ENCODE results near the gene LRMDA. TPM values are rescaled to one million over a fixed set of nuclear protein-coding genes. Genes with fewer than 3 reads are reported as not detected.

The LRMDA gene
- total and polyA plus RNA-seq, 10 of the 15 experiments (the other 5 are each of a cell fraction or from before 2014, with no cell fraction given) = 0.07 to 0.54 (median 0.29) TPM; not detected in 4

DNA sequence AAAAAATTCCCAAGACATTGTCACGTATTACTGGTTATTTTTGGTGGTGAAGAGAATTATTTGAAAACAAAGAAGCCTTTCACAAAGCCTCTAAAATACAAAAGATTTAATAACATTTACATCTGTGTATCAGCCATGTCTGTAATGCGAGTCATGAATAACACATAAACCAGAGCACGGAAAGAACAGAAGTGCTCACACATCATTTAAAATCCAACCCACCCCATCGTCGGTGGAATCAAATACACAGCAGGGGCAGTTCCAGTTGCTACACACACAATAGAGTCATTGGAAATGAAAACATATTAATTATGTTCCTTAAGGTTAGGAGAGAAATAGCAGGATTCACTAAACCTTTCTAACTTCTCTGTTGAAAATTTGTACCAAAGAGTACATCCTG, 1108.9 kb downstream of the LRMDA start:
- no peak for FAIRE-seq
- SMC1A ChIA-PET (ENCODE audit: uncharacterized antibody, unreplicated experiment) = no interaction called here
- POLR2A ChIA-PET = no interaction called here

More for the DNA sequence above, 1108.9 kb downstream of the LRMDA start:
- RAD21 ChIA-PET (ENCODE audit: unreplicated experiment) = no interaction called here
- no peaks in the 10 kb centered on the region for H3K27me3 ChIP-seq (replicated peaks in 1 of 2; ENCODE audit: control insufficient read depth in 2 of 2, insufficient read depth in 2 of 2, low read length in 1 of 2)
- H3K27ac ChIP-seq (ENCODE audit: control insufficient read depth, insufficient read depth) = no peak overlapping the region
- intact Hi-C loops (cut with micrococcal nuclease; ENCODE audit: unreplicated experiment) = loop anchor here (10.0 kb wide), 1 partner anchor 236 kb away; no protein-coding TSS in a partner anchor
- no peak overlapping the region for H3K4me2 ChIP-seq (ENCODE audit: control insufficient read depth, insufficient read depth)
- H3K36me3 ChIP-seq (ENCODE audit: control insufficient read depth in 2 of 2, insufficient read depth in 2 of 2, low read length in 1 of 2) = no peaks in the 10 kb centered on the region
- in situ Hi-C loops (cut with MboI) = loop anchor here (25.0 kb wide), 1 partner anchor 1153 kb away; no protein-coding TSS in a partner anchor
- WGBS (ENCODE audit: insufficient coverage, insufficient replicate concordance, low lambda C conversion rate, missing lambda C conversion rate) = 35% methylated on average over 5 of the region's 5 CpGs
- H3K9ac ChIP-seq (ENCODE audit: control insufficient read depth, insufficient read depth, low read length) = no peak overlapping the region
- H3K4me3 ChIP-seq = no peak overlapping the region
- CTCF ChIA-PET = no interaction called here
- H3K4me1 ChIP-seq (ENCODE audit: control insufficient read depth, insufficient read depth, low read length) = no peaks in the 10 kb centered on the region
- no peaks in the 10 kb centered on the region for H4K20me1 ChIP-seq (ENCODE audit: control insufficient read depth, insufficient read depth)
- BruUV-seq (replicated peaks) = no TSS peak
- no peak overlapping the region for H2AFZ ChIP-seq (ENCODE audit: control insufficient read depth, low read depth, low read length)
- DNase-seq (ENCODE audit: low read depth, low spot score) (no peak), ATAC-seq (no peak)
- H3K79me2 ChIP-seq (ENCODE audit: control insufficient read depth, insufficient read depth, low read length) = no peaks in the 10 kb centered on the region
- H3K9me3 ChIP-seq (replicated peaks; ENCODE audit: control insufficient read depth, insufficient read depth, low read length) = no peaks in the 10 kb centered on the region
- no peak for TF ChIP-seq BMI1 (IDR thresholded peaks at IDR 0.05; ENCODE audit: borderline replicate concordance)
- TF ChIP-seq USF2 (IDR thresholded peaks at IDR 0.05; ENCODE audit: borderline replicate concordance, low read depth, low read length) = no peak
- TF ChIP-seq SREBF1 (IDR thresholded peaks at IDR 0.05; ENCODE audit: low read length) = no peak
- no peak for TF ChIP-seq SUZ12 (IDR thresholded peaks at IDR 0.05; ENCODE audit: unreplicated experiment)
- TF ChIP-seq GATAD2B (conservative IDR thresholded peaks at IDR 0.05; ENCODE audit: low read depth) = no peak
- TF ChIP-seq RELB (IDR thresholded peaks at IDR 0.05; ENCODE audit: low read depth) = no peak
- no peak for TF ChIP-seq ETV6 (conservative IDR thresholded peaks at IDR 0.05 in 1 of 2, IDR thresholded peaks at IDR 0.05 in 1 of 2; ENCODE audit: borderline replicate concordance in 1 of 2, low read depth in 1 of 2)
- no peak for TF ChIP-seq EZH2 (IDR thresholded peaks at IDR 0.05; ENCODE audit: borderline replicate concordance, control insufficient read depth, low read depth, low read length)
- TF ChIP-seq NFYB (IDR thresholded peaks at IDR 0.05; ENCODE audit: insufficient read depth, low read depth, low read length) = no peak
- no peak for TF ChIP-seq CEBPZ (IDR thresholded peaks at IDR 0.05; ENCODE audit: low read depth, low read length)
- no peak for TF ChIP-seq TCF3 (IDR thresholded peaks at IDR 0.05; ENCODE audit: borderline replicate concordance, insufficient read depth, low read depth, low read length)
- TF ChIP-seq, protein P1, sequence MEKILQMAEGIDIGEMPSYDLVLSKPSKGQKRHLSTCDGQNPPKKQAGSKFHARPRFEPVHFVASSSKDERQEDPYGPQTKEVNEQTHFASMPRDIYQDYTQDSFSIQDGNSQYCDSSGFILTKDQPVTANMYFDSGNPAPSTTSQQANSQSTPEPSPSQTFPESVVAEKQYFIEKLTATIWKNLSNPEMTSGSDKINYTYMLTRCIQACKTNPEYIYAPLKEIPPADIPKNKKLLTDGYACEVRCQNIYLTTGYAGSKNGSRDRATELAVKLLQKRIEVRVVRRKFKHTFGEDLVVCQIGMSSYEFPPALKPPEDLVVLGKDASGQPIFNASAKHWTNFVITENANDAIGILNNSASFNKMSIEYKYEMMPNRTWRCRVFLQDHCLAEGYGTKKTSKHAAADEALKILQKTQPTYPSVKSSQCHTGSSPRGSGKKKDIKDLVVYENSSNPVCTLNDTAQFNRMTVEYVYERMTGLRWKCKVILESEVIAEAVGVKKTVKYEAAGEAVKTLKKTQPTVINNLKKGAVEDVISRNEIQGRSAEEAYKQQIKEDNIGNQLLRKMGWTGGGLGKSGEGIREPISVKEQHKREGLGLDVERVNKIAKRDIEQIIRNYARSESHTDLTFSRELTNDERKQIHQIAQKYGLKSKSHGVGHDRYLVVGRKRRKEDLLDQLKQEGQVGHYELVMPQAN (conservative IDR thresholded peaks at IDR 0.05) = no peak
- no peak for TF ChIP-seq FOXK2 (IDR thresholded peaks at IDR 0.05)

All from GM12878 (cell line).